ENCODE measurements around the gene MAN1C1.

The MAN1C1 gene

GRCh38 chr1:25755475-25756125 lies 139.0 kb downstream of the MAN1C1 start:
- no peak for DNase-seq (ENCODE audit: extremely low read depth in 1 of 2, low read depth in 1 of 2)

- no peak for DNase-seq (ENCODE audit: extremely low read depth in 1 of 2, low read depth in 1 of 2)
Measured at GRCh38 chr1:25756215-25756614, 139.6 kb downstream of the MAN1C1 start.

- DNase-seq (ENCODE audit: extremely low read depth in 1 of 2, low read depth in 1 of 2), result no peak
Measured at GRCh38 chr1:25757151-25757845, 140.7 kb downstream of the MAN1C1 start.

GRCh38 chr1:25757846-25758185 lies 141.2 kb downstream of the MAN1C1 start:
- no peak for DNase-seq (ENCODE audit: extremely low read depth in 1 of 2, low read depth in 1 of 2)

GRCh38 chr1:25758466-25759070 lies 142.0 kb downstream of the MAN1C1 start:
- no peak for DNase-seq (ENCODE audit: extremely low read depth in 1 of 2, low read depth in 1 of 2)

GRCh38 chr1:25760122-25760719 lies 143.6 kb downstream of the MAN1C1 start:
- DNase-seq (ENCODE audit: extremely low read depth in 1 of 2, low read depth in 1 of 2), result no peak

- no peak for DNase-seq (ENCODE audit: extremely low read depth in 1 of 2, low read depth in 1 of 2)
Measured at GRCh38 chr1:25760871-25761270, 144.3 kb downstream of the MAN1C1 start.

- no peak for DNase-seq (ENCODE audit: extremely low read depth in 1 of 2, low read depth in 1 of 2)
Measured at GRCh38 chr1:25763493-25763892, 146.9 kb downstream of the MAN1C1 start.

GRCh38 chr1:25765136-25765922 lies 148.7 kb downstream of the MAN1C1 start:
- no peak for DNase-seq (ENCODE audit: extremely low read depth in 1 of 2, low read depth in 1 of 2)

- no peak for DNase-seq (ENCODE audit: extremely low read depth in 1 of 2, low read depth in 1 of 2)
Measured at GRCh38 chr1:25765923-25766589, 149.5 kb downstream of the MAN1C1 start.

GRCh38 chr1:25766721-25767436 lies 150.3 kb downstream of the MAN1C1 start:
- DNase-seq (ENCODE audit: extremely low read depth in 1 of 2, low read depth in 1 of 2), result no peak

- DNase-seq (ENCODE audit: extremely low read depth in 1 of 2, low read depth in 1 of 2), result no peak
Measured at GRCh38 chr1:25767437-25767770, 150.8 kb downstream of the MAN1C1 start.

GRCh38 chr1:25768999-25769398 lies 152.4 kb downstream of the MAN1C1 start:
- no peak for DNase-seq (ENCODE audit: extremely low read depth in 1 of 2, low read depth in 1 of 2)

GRCh38 chr1:25769625-25770383 lies 153.2 kb downstream of the MAN1C1 start:
- DNase-seq (ENCODE audit: extremely low read depth in 1 of 2, low read depth in 1 of 2), result no peak

GRCh38 chr1:25770541-25771220 lies 154.1 kb downstream of the MAN1C1 start:
- DNase-seq (ENCODE audit: extremely low read depth in 1 of 2, low read depth in 1 of 2), result no peak

GRCh38 chr1:25771221-25772114 lies 154.9 kb downstream of the MAN1C1 start:
- DNase-seq (ENCODE audit: extremely low read depth in 1 of 2, low read depth in 1 of 2), result no peak

GRCh38 chr1:25772164-25772563 lies 155.6 kb downstream of the MAN1C1 start:
- no peak for DNase-seq (ENCODE audit: extremely low read depth in 1 of 2, low read depth in 1 of 2)

All from stimulated activated CD8-positive, alpha-beta memory T cell treated with anti-CD3 and anti-CD28 coated beads, Interleukin-7, amount 100 ng/mL, for 48 hours (primary cell).